Activated CD8-positive, alpha-beta memory T cell treated with anti-CD3 and anti-CD28 coated beads for 4 hours (primary cell): ENCODE data around the gene POLR2I.
"Not testable (repeated sequence)": the region's sequence is repeated elsewhere in the genome, so short reads cannot be mapped to it uniquely, and the experiment has no call there.

Source experiments
- DNase-seq, 2 donors: peaks; one replicate each; pipeline ENCODE4 v3.0.0-alpha.2; 2020; ENCODE audit warnings: low read depth in 2 of 2

Gene POLR2I

DNA sequence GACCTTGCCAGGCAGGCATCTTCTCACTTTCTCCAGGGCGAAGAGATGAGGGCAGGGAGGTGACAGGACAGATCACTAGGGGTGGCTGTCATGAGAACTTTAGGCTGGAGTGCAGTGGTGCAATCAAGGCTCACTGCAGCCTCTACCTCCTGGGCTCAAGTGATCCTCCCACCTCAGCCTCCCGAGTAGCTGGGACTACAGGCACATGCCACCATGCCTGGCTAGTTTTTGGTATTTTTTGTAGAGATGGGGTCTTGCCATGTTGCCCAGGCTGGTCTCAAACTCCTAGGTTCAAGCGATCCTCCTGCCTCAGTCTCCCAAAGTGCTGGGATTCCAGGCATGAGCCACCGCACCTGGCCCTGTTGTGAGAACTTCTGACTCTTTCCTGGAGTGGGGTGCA lies 20.2 kb upstream of the POLR2I start:
- DNase-seq, result not testable (repeated sequence)

GRCh38 chr19:36131221-36131620 lies 16.5 kb upstream of the POLR2I start:
- DNase-seq, result not testable (repeated sequence)

GRCh38 chr19:36128392-36128736 lies 13.7 kb upstream of the POLR2I start:
- DNase-seq, result no peak

- no peak for DNase-seq
Observed at GRCh38 chr19:36125557-36125956, 10.9 kb upstream of the POLR2I start.

- DNase-seq, result no peak
Observed at GRCh38 chr19:36121486-36122124, 6.9 kb upstream of the POLR2I start.

GRCh38 chr19:36120984-36121358 lies 6.3 kb upstream of the POLR2I start:
- DNase-seq, result no peak

GRCh38 chr19:36120092-36120983 lies 5.7 kb upstream of the POLR2I start:
- no peak for DNase-seq

DNA sequence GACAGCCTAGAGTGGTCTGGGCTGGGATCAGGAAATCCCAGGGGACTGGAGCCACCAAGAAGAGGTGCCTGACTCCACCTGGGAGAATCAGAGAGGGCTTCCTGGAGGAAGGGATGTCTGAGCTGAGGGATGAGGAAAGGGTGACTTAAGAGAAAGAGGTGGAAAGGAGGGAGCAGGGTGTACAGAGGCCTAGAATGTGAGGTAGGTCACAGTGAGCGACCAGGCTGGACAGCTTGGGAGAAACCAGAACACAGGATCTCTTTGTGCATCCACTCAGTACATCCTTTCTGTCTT lies 1.6 kb upstream of the POLR2I start:
- no peak for DNase-seq

GRCh38 chr19:36115453-36116343 lies 1.0 kb upstream of the POLR2I start, which contains the start of gene TBCB:
Gene TBCB (plus strand): TSS chr19:36115468. CDS start chr19:36115561, 93 bp downstream.
- peak; percentile 81 to 85 for DNase-seq

GRCh38 chr19:36113894-36114720 lies 568 bp downstream of the POLR2I start:
- DNase-seq, result no peak

- no peak for DNase-seq
Observed at GRCh38 chr19:36113425-36113824, 1.2 kb downstream of the POLR2I start.

GRCh38 chr19:36112678-36113077 lies 2.0 kb downstream of the POLR2I start:
- no peak for DNase-seq

- DNase-seq, result no peak
Observed at GRCh38 chr19:36111200-36111539, 3.5 kb downstream of the POLR2I start.

DNA sequence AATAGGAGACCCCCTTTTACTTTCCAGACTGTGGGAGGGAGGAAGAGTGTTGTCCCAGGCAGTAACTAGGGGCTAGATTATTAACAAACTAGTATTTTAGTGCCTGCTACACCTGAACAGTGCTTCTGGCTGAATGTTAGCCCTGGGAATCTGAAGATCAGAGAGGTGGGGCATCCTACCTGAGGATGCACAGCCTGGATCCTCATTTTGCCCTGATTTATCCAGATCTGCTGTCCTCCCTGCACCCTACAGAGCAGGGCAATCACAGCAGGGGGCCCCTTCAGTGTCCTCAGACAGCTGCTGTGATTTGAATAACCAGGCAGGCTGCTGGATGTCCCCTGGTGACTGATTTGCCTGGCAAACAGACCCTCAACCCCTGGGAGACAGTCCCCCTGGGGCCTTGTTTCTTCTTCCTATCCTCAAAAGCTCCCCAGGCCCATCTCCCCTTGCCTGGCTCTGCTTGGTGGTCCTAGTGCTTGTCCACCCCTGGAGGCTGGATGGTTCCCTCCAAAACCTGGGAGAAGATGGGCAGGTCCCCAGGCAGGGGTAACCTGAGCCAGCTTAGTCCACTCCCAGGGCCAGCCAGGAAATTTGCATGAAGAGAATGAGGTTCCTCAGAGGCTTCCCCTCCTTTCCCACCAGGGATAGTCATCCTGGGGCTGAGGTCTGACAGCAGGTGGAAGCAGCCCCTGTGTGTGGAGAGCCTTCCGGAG lies 4.0 kb downstream of the POLR2I start, which contains the start of gene OVOL3:
OVOL3 (plus strand) TSS at position 657 of the 713 bp plus-strand sequence. CDS start 60 bp downstream, outside the sequence.
- DNase-seq, result no peak

DNA sequence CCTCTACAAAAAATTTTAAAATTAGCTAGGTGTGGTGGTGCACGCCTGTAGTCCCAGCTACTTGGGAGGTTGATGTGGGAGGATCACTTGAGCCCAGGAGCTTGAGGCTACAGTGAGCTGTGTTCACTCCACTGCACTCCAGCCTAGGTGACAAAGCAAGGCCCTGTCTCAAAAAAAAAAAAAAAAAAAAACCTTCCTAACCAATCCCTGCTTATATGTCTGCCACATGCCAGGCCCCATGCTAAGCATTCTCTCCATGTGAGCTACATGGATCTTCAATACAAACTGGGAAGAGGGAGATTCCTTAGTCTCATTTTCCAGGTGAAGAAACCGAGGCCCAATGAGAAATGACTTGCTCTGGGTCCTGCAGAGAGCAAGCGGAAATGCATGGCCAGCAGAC lies 6.0 kb downstream of the POLR2I start:
- DNase-seq, result no peak

DNA sequence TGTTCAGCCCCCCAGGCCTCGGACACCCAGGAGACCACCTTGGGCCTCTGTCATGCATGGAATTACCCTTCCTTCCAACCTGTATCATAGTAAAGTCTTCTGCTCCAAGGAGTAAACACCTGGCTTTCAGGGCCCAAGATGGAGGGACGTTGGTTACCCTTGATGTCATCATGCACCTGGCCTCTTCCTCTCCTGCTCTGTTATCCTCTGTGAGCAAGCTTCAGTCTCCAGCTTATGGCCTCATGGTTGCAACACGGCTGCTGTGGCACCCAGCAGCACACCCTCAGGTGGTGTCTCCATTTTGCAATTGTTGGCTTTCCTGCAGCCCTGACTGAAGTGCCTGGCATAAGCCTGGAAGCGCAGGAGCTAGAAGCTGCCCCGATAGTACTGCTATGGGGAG lies 7.7 kb downstream of the POLR2I start:
- no peak for DNase-seq

DNA sequence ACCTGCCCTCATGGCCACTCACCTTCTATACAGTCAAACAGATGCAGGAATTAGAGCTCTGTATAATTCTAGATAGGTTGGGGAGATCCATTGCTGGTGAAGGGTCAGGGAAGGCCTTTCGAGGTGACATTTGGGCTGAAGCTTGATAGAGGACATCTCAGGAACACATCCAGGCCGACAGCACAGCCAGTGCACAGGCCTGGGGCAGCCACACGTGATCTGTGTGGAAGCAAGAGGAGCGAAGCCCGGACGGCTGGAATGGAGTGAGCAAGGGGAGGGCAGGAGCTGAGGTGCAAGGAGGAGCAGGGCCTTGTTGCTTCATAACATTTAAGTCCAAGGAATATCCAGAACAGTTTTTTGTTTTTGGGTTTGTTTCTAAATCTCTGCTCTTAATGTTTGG lies 8.2 kb downstream of the POLR2I start:
- no peak for DNase-seq

DNA sequence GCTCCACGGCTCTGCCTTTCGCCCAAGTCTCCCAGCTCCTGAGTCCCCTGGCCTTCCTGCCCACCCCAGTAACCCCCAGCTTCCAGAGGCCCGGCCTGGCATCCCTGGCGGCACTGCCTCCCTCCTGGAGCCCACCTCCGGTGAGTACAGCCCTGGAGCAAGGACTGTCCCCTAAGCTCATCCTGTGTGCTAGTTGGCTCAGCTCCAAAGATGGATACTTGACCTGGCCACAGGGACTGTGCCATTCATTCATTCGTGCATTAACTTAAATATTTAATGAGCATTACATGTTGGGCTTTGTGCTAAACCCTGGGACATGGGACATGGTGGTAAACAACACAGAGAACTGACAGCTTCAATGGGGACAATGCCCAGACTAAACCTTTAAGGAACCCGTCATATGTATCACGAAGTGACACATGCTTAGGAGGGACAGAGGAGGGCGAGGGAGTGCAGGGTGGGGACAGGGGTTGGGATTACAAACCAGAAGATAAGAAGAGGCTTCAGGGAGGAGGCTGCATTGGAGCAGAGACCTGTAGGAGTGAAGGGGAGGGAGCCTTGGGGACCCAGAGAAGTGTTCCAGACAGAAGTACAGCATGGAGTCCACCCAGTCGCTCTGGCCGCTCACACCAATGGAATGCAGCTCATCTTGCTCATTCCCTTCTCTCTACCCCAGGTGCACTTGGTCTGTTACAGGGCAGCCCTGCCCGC lies 10.7 kb downstream of the POLR2I start:
- no peak for DNase-seq

DNA sequence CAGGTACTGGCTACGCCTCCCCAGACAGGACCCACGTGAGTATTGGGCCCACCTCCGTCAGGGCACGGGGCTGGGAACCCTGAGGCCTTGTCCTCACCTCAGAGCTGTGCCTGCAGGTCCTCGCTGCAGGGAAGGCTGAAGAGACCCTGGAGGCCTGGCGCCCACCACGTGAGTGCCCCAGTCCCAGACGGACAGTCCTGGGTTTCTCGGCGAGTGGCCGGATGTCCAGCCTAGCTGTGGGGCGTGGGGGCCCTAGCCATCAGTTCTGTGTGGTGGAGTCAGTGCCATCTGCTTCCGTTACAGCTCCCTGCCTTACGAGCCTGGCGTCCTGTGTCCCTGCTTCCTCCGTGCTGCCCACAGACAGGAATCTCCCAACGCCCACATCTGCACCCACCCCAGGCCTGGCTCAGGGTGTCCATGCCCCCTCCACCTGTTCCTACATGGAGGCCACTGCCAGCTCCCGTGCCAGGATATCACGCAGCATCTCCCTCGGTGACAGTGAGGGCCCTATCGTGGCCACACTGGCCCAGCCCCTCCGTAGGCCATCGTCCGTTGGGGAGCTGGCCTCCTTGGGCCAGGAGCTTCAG lies 11.5 kb downstream of the POLR2I start:
- DNase-seq, result no peak
